ENCODE measurements around the gene DIS3L2.

DIS3L2 gene

GRCh38 chr2:232058063-232058877, 96.8 kb downstream of the DIS3L2 start:
- no peak for ATAC-seq
- no peak for TF ChIP-seq ZNF565 (CRISPR knock-in tag; conservative IDR thresholded peaks at IDR 0.05; ENCODE audit: low read depth)
- TF ChIP-seq POU6F1 (CRISPR knock-in tag; IDR thresholded peaks at IDR 0.05; ENCODE audit: borderline replicate concordance, low read depth): no peak
- no peak for TF ChIP-seq CREB5 (CRISPR knock-in tag; IDR thresholded peaks at IDR 0.05; ENCODE audit: low read depth)
- TF ChIP-seq SNAI2 (CRISPR knock-in tag; IDR thresholded peaks at IDR 0.05): no peak
- no peak for TF ChIP-seq ZC3H10 (CRISPR knock-in tag; IDR thresholded peaks at IDR 0.05)
- no peak for TF ChIP-seq TCF4 (CRISPR knock-in tag; IDR thresholded peaks at IDR 0.05; ENCODE audit: borderline replicate concordance)
- TF ChIP-seq ZNF70 (CRISPR knock-in tag; IDR thresholded peaks at IDR 0.05): no peak
- TF ChIP-seq CSDC2 (CRISPR knock-in tag; IDR thresholded peaks at IDR 0.05): no peak
- no peak for TF ChIP-seq TOX (CRISPR knock-in tag; IDR thresholded peaks at IDR 0.05; ENCODE audit: borderline replicate concordance)

GRCh38 chr2:232058931-232059330, 97.4 kb downstream of the DIS3L2 start:
- no peak for TF ChIP-seq BACH2 (CRISPR knock-in tag; IDR thresholded peaks at IDR 0.05; ENCODE audit: borderline replicate concordance)
- TF ChIP-seq ZNF70 (CRISPR knock-in tag; IDR thresholded peaks at IDR 0.05): no peak
- TF ChIP-seq ZNF565 (CRISPR knock-in tag; conservative IDR thresholded peaks at IDR 0.05; ENCODE audit: low read depth): no peak
- TF ChIP-seq PATZ1 (CRISPR knock-in tag; IDR thresholded peaks at IDR 0.05; ENCODE audit: borderline replicate concordance): no peak
- no peak for TF ChIP-seq ZC3H10 (CRISPR knock-in tag; IDR thresholded peaks at IDR 0.05)
- no peak for TF ChIP-seq TSHZ2 (CRISPR knock-in tag; IDR thresholded peaks at IDR 0.05)
- no peak for TF ChIP-seq CSDC2 (CRISPR knock-in tag; IDR thresholded peaks at IDR 0.05)
- no peak for TF ChIP-seq CREB5 (CRISPR knock-in tag; IDR thresholded peaks at IDR 0.05; ENCODE audit: low read depth)
- TF ChIP-seq ARNTL (CRISPR knock-in tag; IDR thresholded peaks at IDR 0.05; ENCODE audit: borderline replicate concordance, low read depth): no peak
- no peak for TF ChIP-seq TCF4 (CRISPR knock-in tag; IDR thresholded peaks at IDR 0.05; ENCODE audit: borderline replicate concordance)
- TF ChIP-seq CSRNP3 (CRISPR knock-in tag; IDR thresholded peaks at IDR 0.05): no peak
- no peak for TF ChIP-seq TOX (CRISPR knock-in tag; IDR thresholded peaks at IDR 0.05; ENCODE audit: borderline replicate concordance)
- TF ChIP-seq ZFP3 (CRISPR knock-in tag; IDR thresholded peaks at IDR 0.05): no peak
- TF ChIP-seq ZFP30 (CRISPR knock-in tag; IDR thresholded peaks at IDR 0.05): no peak
- no peak for TF ChIP-seq ISL1 (CRISPR knock-in tag; IDR thresholded peaks at IDR 0.05)
- TF ChIP-seq POU6F1 (CRISPR knock-in tag; IDR thresholded peaks at IDR 0.05; ENCODE audit: borderline replicate concordance, low read depth): no peak
- no peak for TF ChIP-seq PPARA (CRISPR knock-in tag; IDR thresholded peaks at IDR 0.05; ENCODE audit: borderline replicate concordance)

More at GRCh38 chr2:232058931-232059330, 97.4 kb downstream of the DIS3L2 start:
- ATAC-seq: no peak

Measured in SK-N-SH treated with all-trans-retinoic acid at 6 μM for 48 hours (cell line).